Astrocyte of the spinal cord (primary cell): ENCODE data around the gene ADIPOQ.
"Not testable (repeated sequence)": the region's sequence is repeated elsewhere in the genome, so short reads cannot be mapped to it uniquely, and the experiment has no call there.

Experiments
- DNase-seq: peaks from one replicate; pipeline ENCODE4 v3.0.0; 2011; ENCODE audit warnings: low read depth, low spot score
- H3K4me3 ChIP-seq: 2 replicates; pipeline ENCODE4 v1.5.1; 2011; ENCODE audit warnings: low read depth, mild to moderate bottlenecking, low read length, moderate library complexity
- CTCF ChIP-seq: IDR thresholded peaks from 2 replicates; pipeline ENCODE4 v1.5.1; 2012; ENCODE audit warnings: low read depth, mild to moderate bottlenecking, low read length, inconsistent platforms
- in situ Hi-C: cut with HindIII; loops from 2 replicates; pipeline ENCODE4 v1.10.0; 2017; ENCODE audit warnings: low sequenced_read_pairs

ADIPOQ gene

GRCh38 chr3:186870421-186871201 lies 28.1 kb downstream of the ADIPOQ start:
- no peak overlapping the region for H3K4me3 ChIP-seq
- in situ Hi-C loops: no loop called here
- DNase-seq: no peak
- TF ChIP-seq CTCF: no peak

- no peak for TF ChIP-seq CTCF
- no peak for DNase-seq
- H3K4me3 ChIP-seq: no peak overlapping the region
- in situ Hi-C loops: no loop called here
These were observed 29.0 kb downstream of the ADIPOQ start for GRCh38 chr3:186871403-186871924.

GRCh38 chr3:186873796-186874195 lies 31.3 kb downstream of the ADIPOQ start:
- DNase-seq, in situ Hi-C loops, H3K4me3 ChIP-seq: not testable (repeated sequence)

- in situ Hi-C loops, H3K4me3 ChIP-seq: not testable (repeated sequence)
These were observed 31.7 kb downstream of the ADIPOQ start for GRCh38 chr3:186874216-186874615.

GRCh38 chr3:186874841-186875240 lies 32.3 kb downstream of the ADIPOQ start:
- in situ Hi-C loops, DNase-seq, H3K4me3 ChIP-seq: not testable (repeated sequence)

More at GRCh38 chr3:186874216-186874615, 31.7 kb downstream of the ADIPOQ start:
- not testable (repeated sequence) for DNase-seq

- DNase-seq: no peak
- no peak for TF ChIP-seq CTCF
- no peak overlapping the region for H3K4me3 ChIP-seq
- in situ Hi-C loops: no loop called here
These were observed 33.2 kb downstream of the ADIPOQ start for GRCh38 chr3:186875708-186876107.

- DNase-seq: no peak
These were observed 37.3 kb downstream of the ADIPOQ start for GRCh38 chr3:186879781-186880180.

More at GRCh38 chr3:186879781-186880180, 37.3 kb downstream of the ADIPOQ start:
- no peak overlapping the region for H3K4me3 ChIP-seq
- in situ Hi-C loops: no loop called here
- no peak for TF ChIP-seq CTCF
